Cardiac fibroblast (primary cell): Measurements from ENCODE around the gene SNX33.
"Not testable (repeated sequence)": the region's sequence is repeated elsewhere in the genome, so short reads cannot be mapped to it uniquely, and the experiment has no call there.

Source experiments
- DNase-seq, 2 donors: peaks; one replicate each; pipeline versions ENCODE4 v3.0.0 to v3.0.0-alpha.2; 2010; ENCODE audit warnings: low read depth in 2 of 2
- H3K4me3 ChIP-seq, 2 donors: replicated peaks in 1 of 2; 1 replicate in 1 of 2; 2 replicates in 1 of 2; pipeline ENCODE4 v1.5.1; 2011; ENCODE audit warnings: low read depth in 2 of 2, low read length in 2 of 2, mild to moderate bottlenecking in 2 of 2, moderate library complexity in 1 of 2
- TF ChIP-seq, protein P1 (sequence below): IDR thresholded peaks from one replicate; pipeline ENCODE4 v1.5.1; 2011; ENCODE audit warnings: low read depth, mild to moderate bottlenecking, low read length, inconsistent platforms

SNX33 gene

DNA sequence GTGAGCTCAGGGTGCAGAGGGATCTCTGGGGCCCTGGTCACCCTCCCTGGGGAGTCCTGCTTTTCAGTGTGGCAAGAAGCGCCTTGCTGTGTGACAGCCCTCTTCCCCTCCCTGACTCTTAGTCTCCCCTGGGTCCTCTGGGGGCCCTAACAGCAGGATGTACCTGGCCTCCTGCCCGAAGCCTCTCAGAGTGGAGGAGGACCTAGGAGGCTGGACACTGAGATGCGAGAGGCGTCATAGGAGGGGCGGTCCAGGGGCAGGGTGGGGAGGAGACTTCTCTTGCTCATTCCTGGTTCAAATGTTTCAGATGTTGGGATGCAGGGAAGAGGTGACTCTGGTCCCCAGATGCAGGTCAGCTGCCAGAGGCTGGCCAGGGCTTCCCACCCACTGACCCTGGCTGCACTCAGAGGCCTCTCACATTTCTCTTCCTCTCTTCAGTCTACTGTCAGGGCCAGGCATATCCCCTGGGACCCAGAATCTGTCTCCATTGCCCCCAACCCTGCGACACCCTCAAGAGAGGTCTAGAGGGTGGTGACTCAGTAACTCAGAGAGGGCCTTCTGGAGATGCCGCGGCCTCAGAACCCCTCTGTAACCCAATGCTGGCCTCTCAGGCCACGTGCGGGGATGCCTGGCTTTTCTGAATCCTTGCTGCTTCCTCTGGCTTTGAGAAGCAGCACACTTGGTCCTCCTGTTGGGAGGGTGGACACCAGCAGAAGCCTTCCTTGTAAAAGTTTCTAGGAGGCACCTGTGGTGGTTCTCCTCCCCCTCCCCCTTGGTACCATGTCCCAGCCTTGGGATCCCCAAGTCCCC lies 25.9 kb downstream of the SNX33 start:
- TF ChIP-seq, protein P1, sequence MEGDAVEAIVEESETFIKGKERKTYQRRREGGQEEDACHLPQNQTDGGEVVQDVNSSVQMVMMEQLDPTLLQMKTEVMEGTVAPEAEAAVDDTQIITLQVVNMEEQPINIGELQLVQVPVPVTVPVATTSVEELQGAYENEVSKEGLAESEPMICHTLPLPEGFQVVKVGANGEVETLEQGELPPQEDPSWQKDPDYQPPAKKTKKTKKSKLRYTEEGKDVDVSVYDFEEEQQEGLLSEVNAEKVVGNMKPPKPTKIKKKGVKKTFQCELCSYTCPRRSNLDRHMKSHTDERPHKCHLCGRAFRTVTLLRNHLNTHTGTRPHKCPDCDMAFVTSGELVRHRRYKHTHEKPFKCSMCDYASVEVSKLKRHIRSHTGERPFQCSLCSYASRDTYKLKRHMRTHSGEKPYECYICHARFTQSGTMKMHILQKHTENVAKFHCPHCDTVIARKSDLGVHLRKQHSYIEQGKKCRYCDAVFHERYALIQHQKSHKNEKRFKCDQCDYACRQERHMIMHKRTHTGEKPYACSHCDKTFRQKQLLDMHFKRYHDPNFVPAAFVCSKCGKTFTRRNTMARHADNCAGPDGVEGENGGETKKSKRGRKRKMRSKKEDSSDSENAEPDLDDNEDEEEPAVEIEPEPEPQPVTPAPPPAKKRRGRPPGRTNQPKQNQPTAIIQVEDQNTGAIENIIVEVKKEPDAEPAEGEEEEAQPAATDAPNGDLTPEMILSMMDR: no peak
- peak; percentile 90 to 93 for DNase-seq
- no peak overlapping the region for H3K4me3 ChIP-seq

DNA sequence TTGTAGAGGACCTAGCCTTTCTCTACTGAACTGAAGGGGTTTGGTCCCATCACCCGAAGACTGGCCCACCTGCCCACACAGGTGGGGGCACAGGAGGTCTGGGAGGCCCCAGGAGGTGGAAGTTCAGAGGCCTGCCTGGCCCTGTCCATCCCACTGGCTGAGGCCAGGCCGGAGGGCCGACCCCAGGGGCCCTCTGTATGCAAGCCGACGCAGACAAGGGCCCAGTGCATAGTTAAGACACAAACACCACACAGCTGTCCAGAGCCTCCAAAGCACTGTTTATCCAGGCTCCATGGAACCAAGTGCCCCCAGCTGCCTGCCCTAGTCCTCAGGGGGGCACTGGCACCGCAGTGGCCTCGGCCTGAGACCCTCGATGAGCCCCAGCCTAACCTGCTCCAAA lies 26.7 kb downstream of the SNX33 start:
- DNase-seq: no peak
- TF ChIP-seq, protein P1: no peak
- no peak overlapping the region for H3K4me3 ChIP-seq

DNA sequence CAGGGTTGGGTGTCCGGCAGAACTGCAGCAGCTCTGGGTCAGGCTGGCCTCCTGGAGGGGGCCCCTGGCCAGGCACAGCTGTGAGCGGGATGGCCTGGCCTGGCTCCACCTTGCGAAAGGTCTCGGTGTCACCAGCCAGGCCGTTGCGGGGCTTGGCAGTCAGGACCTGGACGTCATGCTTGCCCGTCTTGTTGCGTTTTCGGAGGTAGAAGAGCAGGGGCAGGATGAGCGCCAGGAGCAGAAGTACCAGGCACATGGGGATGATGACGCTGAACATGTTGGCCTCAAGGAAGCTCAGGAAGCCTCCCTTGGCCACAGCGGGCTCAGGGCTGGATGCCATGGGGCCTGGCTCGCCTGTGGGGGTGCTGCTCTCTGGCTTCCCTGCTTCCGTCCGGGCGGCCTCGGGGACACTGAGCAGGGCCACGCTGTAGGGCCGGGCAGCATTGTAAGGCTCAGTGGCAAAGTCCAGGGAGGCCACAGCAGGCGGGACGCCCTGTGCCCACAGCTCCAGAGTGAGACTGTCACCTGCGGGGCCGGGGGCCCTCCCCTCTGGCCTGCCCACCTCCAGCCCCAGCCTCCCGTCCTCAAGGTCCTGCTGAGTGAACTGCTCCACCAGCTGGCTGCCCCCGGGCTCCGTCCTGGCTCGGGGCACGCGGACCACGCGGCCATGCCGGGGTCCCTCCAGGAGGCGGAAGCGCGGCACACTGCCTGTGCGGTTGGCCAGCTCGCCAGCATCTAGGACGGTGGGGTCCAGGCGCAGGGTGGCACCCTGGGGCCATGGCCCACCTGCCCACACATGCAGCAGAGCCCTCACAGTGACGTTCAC lies 28.1 kb downstream of the SNX33 start:
- no peak for DNase-seq
- no peak overlapping the region for H3K4me3 ChIP-seq
- TF ChIP-seq, protein P1: no peak

DNA sequence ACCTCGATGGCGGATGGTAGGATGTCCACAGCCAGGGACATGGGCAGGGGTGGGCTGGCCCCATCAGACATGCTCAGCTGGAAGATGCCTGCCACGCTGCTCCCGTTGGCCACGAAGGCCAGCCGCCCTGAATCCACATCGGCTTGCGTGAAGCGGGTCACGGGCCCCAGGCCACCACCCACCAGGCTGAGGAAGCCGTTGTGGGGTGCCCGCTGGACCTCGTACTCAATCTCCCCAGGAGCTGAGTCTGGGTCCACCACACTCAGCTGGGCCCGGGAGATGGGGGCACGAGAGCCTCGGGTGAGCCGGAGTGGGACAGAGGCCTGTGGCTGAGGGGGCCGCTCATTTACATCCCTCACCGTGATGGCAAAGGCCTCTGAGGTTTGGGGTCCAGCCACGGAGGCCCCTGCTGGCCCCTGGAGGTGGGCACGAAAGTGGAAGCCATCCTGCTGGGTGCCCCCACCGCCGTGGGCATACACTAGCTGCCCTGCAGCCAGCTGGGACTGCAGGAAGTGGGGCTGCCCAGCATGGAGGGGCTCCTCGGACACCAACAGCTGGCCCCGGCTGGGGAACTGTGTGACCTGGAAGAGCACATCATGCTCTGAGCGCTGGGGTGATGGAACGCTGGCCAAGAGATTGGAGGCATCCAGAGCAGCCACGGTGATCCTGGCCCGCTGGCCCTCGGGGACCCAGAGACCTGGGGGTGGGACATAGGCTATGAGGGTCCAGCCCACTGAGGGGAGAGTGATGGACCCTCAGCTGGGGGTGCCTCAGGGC lies 29.2 kb downstream of the SNX33 start:
- no peak for DNase-seq
- H3K4me3 ChIP-seq: no peak overlapping the region
- TF ChIP-seq, protein P1: no peak

DNA sequence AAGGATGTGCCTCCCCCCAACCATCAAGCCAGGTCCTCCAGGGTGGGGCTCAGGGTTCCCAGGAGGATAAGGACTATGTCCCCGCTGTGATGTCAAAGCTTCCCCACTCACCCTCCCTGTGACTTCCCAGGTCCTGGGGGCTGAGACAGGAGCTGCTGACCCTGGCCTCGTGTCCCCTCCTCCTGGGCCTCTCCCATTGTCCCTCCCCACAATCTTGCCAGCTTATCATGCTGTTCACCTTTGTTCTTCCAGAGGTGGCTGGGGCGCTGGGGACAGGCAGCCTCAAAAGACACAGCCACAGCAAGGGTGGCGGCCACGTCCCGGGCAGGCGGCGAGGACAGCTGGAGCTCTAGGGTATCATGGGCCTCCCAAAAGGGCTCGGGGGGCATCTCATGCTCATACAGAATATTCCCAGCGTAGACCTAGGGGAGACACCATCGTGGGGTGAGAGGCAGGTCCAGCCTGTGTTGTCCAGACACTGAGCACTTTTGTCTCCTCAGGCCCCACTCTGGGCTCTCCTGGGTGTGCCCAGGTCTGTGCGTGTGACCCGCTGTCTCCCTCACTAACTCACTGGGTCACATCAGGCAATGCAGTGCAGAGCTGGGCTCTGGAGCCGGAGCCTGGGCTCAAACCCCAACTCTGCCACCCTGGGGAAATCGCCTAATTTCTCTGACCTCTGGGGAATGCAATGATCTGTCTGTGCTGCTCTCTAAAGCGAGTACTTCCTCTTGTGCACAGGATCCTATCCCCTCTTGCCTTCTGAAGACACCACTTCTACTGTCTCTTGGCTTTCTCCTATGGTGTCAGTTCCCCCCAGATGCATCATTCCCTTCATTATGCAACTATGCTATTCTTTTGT lies 30.0 kb downstream of the SNX33 start:
- H3K4me3 ChIP-seq: no peak overlapping the region
- TF ChIP-seq, protein P1: no peak
- DNase-seq: no peak

DNA sequence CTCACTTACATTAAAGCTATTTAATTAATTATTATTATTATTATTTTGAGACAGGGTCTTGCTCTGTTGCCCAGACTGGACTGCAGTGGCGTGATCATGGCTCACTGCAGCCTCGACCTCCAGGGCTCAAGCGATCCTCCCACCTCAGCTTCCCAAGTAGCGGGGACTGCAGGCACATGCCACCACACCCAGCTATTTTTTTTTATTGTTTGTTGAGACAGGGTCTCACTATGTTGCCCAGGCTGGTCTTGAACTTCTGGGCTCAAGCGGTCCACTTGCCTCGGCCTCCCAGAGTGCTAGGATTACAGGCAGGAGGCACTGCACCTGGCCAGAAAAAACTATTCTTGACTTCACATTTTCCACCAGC lies 30.6 kb downstream of the SNX33 start:
- H3K4me3 ChIP-seq, DNase-seq: not testable (repeated sequence)
